Heart right ventricle (tissue), 16 donors: ENCODE data around the gene CTBP2. TPM values are rescaled to one million over a fixed set of nuclear protein-coding genes. Genes with fewer than 3 reads are reported as not detected.

ENCODE experiments used
- ATAC-seq, 8 donors: fragments of 200-7000 bp; cut with Tn5 transposase; one replicate each; pipeline ENCODE4 v1.9.1; 2020; ENCODE audit warnings: mild to moderate bottlenecking in 8 of 8, moderate library complexity in 8 of 8, moderate number of reproducible peaks in 1 of 8
- DNase-seq, 2 donors: peaks; one replicate each; pipeline ENCODE4 v3.0.0-alpha.2; 2020
- H3K27ac ChIP-seq, 10 donors: fragments of 200-600 bp; sonication (generic) in 2 of 10; one replicate each; pipeline versions ENCODE4 v1.5.0 to v1.8.0; 2020 to 2022; ENCODE audit warnings: mild to moderate bottlenecking in 3 of 10
- H3K27me3 ChIP-seq, 7 donors: fragments of 200-600 bp; one replicate each; pipeline ENCODE4 v1.8.0; 2021 to 2022; ENCODE audit warnings: mild to moderate bottlenecking in 2 of 7
- H3K36me3 ChIP-seq, 9 donors: fragments of 200-600 bp; sonication (generic) in 1 of 9; one replicate each; pipeline versions ENCODE4 v1.5.0 to v1.8.0; 2020 to 2022; ENCODE audit warnings: mild to moderate bottlenecking in 2 of 9
- H3K4me1 ChIP-seq, 9 donors: fragments of 200-600 bp; sonication (generic) in 1 of 9; one replicate each; pipeline versions ENCODE4 v1.5.0 to v1.8.0; 2020 to 2022; ENCODE audit warnings: mild to moderate bottlenecking in 4 of 9
- H3K4me3 ChIP-seq, 10 donors: fragments of 200-600 bp; sonication (generic) in 2 of 10; one replicate each; pipeline versions ENCODE4 v1.5.0 to v1.8.0; 2020 to 2022; ENCODE audit warnings: mild to moderate bottlenecking in 7 of 10, moderate library complexity in 2 of 10
- H3K9me3 ChIP-seq, 11 donors: fragments of 200-600 bp in 10 of 11; sonication (generic) in 2 of 11; one replicate each; pipeline versions ENCODE4 v1.5.0 to v1.8.0; 2013 to 2022; ENCODE audit warnings: mild to moderate bottlenecking in 2 of 11, control low read depth in 1 of 11, moderate library complexity in 1 of 11
- WGBS, 2 donors: extraction: QIAGEN DNeasy Blood & Tissue Kit; methylation state at CpG; one replicate each; pipeline ENCODE4 v1.1.7; 2013; ENCODE audit warnings: inconsistent platforms in 1 of 2; 5-methylcytosine and 5-hydroxymethylcytosine counted together
- intact Hi-C, 10 donors: fragments of 100-400 bp; cut with DNase I; formaldehyde crosslinking; loops; one replicate each; pipeline versions ENCODE4 v1.11.1 to v1.14.2; 2022
- polyA plus RNA-seq, 2 donors: library from polyadenylated mRNA; stranded (reverse); fragments of 200-250 nt; gene quantifications; one replicate each; pipeline ENCODE4 v1.2.3, GENCODE V29; 2013
- total RNA-seq, 10 donors: library from RNA; stranded (reverse); fragmentation: NEBNext Ultra II Directional in 3 of 10; extraction: Animal tissue kit (Norgen Biotek cat#: 25700) in 3 of 10; gene quantifications; one replicate each; pipeline versions ENCODE4 v1.2.1 to v1.2.4, GENCODE V29; 2021 to 2023
- TF ChIP-seq, protein P1 (sequence below), 9 donors: fragments of 200-600 bp; sonication (generic) in 2 of 9; IDR thresholded peaks; one replicate each; pipeline versions ENCODE4 v1.5.0 to v1.8.0; 2021 to 2022; ENCODE audit warnings: antibody characterized with exemption in 9 of 9, mild to moderate bottlenecking in 5 of 9, moderate library complexity in 1 of 9
- donor health status: Arrhythmogenic right ventricular cardiomyopathy.
- donor health status: ischemic (EF 13 %, LVEDD 7.1; RV severe dilation, severe dysfunction).
- donor health status: healthy with polysubstance abuse.
- donor health status: DM: no; HTN: yes; CAD: no.
- donor health status: DM: no; HTN: no; CAD: no.
- donor health status: ischemic (EF 25% LVEDD 6.9; RV normal size, moderate dysfunction).
- donor health status: ischemic (EF 25% LVEDD 5.7; RV mildly dilated, moderate dysfunction).
- donor health status: healthy.
- donor health status: DM: yes; HTN: yes; CAD: no.
- donor health status: Ischemic cardiomyopathy.
- donor health status: ischemic (EF 35%, LVEDD 5.7; RV mildly dilated, moderate dysfunction).
- donor health status: nonischemic (EF 11% LVEDD 7.7; RV severe dilation, severe dysfunction).
- donor health status: DM: yes; HTN: yes; CAD: no.
- donor health status: PGD.
- donor health status: ischemic (EF 29% LVEDD 5.4; RV normal size, mild dysfunction).
- donor health status: nonischemic (EF 23%, LVEDD 6.1; RV moderate dilation, normal function).

The CTBP2 gene
- total and polyA plus RNA-seq, 12 donors: 14.7 to 36.2 (median 26.0) TPM

DNA sequence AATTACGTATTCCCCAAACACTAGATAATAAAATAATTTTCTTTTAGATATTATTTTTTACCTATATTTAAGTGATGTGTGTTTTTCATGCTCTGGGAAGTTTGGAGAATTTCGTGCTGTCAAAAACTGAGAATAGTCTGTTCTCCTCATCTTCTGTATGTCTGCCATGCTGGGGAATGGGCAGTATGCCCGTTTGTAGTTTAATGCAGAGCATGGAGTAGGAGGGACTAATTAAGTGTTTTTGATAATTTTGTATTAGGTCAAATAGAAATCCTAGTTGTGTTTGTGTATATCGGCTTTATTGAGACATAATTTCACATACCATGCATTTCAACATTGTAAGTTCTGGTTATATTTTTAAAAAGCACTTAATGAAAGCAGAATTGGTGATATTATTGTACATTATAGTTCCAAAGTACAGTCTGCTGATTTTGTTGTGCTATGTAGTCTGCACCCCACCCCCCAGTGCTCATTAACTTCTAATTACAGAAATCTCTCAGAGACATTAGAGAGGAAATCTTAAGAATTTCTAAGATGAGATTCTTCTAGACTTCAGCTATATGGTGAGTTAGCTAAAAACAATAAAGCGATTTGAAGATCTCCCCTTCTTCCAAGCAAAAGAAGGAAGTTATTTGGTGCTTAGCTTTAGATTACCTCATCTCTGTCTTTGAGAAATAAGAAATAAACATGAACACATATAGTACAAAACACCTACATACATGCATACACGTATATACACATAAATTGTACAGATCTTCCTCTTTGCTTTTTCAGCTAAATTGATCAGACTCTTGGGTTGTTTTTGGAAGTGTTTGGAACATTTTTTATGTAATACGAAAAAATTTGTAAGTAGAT lies 196.3 kb downstream of the CTBP2 start:
- no peaks in the 10 kb centered on the region for H3K27me3 ChIP-seq
- H3K36me3 ChIP-seq: peaks cover 0 to 34% (median 3%) of the 10 kb centered on the region in 9 donors
- TF ChIP-seq, protein P1, sequence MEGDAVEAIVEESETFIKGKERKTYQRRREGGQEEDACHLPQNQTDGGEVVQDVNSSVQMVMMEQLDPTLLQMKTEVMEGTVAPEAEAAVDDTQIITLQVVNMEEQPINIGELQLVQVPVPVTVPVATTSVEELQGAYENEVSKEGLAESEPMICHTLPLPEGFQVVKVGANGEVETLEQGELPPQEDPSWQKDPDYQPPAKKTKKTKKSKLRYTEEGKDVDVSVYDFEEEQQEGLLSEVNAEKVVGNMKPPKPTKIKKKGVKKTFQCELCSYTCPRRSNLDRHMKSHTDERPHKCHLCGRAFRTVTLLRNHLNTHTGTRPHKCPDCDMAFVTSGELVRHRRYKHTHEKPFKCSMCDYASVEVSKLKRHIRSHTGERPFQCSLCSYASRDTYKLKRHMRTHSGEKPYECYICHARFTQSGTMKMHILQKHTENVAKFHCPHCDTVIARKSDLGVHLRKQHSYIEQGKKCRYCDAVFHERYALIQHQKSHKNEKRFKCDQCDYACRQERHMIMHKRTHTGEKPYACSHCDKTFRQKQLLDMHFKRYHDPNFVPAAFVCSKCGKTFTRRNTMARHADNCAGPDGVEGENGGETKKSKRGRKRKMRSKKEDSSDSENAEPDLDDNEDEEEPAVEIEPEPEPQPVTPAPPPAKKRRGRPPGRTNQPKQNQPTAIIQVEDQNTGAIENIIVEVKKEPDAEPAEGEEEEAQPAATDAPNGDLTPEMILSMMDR (IDR thresholded peaks at IDR 0.05): no peak
- DNase-seq: no peak
- intact Hi-C loops: no loop called here
- no peak overlapping the region for H3K27ac ChIP-seq
- peaks cover 0 to 44% (median 13%) of the 10 kb centered on the region in 9 donors for H3K4me1 ChIP-seq
- WGBS, 2 donors: 84 to 86% methylated on average over 7 of the region's 7 CpGs
- H3K4me3 ChIP-seq: no peak overlapping the region
- ATAC-seq: no peak
- no peaks in the 10 kb centered on the region for H3K9me3 ChIP-seq

DNA sequence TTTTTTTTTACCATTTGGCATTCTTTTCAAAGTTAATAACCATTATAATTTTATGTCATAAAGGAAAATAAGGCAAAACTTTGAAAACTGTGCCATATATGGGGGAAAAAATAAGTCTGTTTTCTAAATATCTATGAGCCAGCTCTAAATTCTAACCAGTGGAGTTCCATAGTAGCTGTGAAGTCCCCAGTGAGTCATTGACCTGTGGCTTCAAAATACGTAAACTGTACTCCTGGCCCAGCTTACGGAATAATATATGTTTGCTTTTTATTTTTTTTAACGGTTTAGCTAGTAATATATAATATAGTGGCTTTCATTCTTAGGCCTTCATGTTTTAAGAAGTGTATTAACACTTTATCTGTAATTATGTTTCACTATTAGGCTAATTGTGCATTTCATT lies 197.9 kb downstream of the CTBP2 start:
- ATAC-seq (no peak), DNase-seq (no peak)
- H3K27me3 ChIP-seq: no peaks in the 10 kb centered on the region
- no peaks in the 10 kb centered on the region for H3K9me3 ChIP-seq
- H3K4me3 ChIP-seq: no peak overlapping the region
- no peak overlapping the region for H3K27ac ChIP-seq
- TF ChIP-seq, protein P1 (IDR thresholded peaks at IDR 0.05): no peak
- intact Hi-C loops: no loop called here
- peaks cover 0 to 41% (median 15%) of the 10 kb centered on the region in 9 donors for H3K4me1 ChIP-seq
- 92 to 95% methylated on average over 3 of the region's 3 CpGs for WGBS, 2 donors
- peaks cover 0 to 22% (median 3%) of the 10 kb centered on the region in 9 donors for H3K36me3 ChIP-seq

DNA sequence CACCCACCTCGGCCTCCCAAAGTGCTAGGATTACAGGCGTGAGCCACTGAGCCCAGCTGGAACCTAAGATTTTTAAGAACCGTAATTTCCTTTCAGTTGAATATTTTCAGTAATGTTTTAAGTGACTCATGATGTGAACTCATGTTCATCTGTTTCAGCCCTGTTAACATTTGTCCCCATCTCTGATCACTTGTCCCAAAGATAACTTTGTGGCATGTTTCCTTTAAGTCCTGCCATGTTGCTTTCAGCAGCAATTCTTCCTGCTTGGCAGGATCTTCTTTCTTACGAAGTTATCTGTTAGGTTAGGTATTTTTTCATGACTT lies 199.2 kb downstream of the CTBP2 start:
- TF ChIP-seq, protein P1 (IDR thresholded peaks at IDR 0.05): no peak
- peaks cover 0 to 9% (median 0%) of the 10 kb centered on the region in 9 donors for H3K36me3 ChIP-seq
- no peaks in the 10 kb centered on the region for H3K9me3 ChIP-seq
- DNase-seq (no peak), ATAC-seq (no peak)
- H3K4me3 ChIP-seq: no peak overlapping the region
- no peaks in the 10 kb centered on the region for H3K27me3 ChIP-seq
- H3K27ac ChIP-seq: no peak overlapping the region
- WGBS, 2 donors: 72% methylated on average over 4 of the region's 4 CpGs
- peaks cover 0 to 52% (median 28%) of the 10 kb centered on the region in 9 donors for H3K4me1 ChIP-seq
- intact Hi-C loops: no loop called here

DNA sequence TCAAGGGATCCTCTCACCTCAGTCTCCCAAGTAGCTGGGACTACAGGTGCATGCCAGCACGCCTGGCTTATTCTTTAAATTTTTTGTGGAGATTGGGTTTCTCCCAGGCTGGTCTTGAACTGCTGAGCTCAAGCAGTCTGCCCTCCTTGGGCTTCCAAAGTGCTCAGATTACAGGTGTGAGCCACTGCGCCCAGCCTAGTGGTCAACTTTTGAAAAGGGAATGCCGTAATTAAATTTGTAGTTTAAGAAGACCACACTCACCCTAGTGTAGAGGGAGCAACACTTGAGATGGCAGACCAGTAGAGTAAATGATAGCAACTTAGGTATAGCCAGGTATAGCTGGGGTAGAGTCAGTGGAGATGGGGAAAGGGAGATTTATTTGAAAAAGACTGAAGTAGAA lies 200.8 kb downstream of the CTBP2 start:
- DNase-seq (no peak), ATAC-seq (no peak)
- H3K4me1 ChIP-seq: peaks cover 0 to 61% (median 40%) of the 10 kb centered on the region in 9 donors
- intact Hi-C loops: no loop called here
- TF ChIP-seq, protein P1 (IDR thresholded peaks at IDR 0.05): no peak
- no peak overlapping the region for H3K4me3 ChIP-seq
- no peaks in the 10 kb centered on the region for H3K9me3 ChIP-seq
- H3K27me3 ChIP-seq: no peaks in the 10 kb centered on the region
- no peak overlapping the region for H3K27ac ChIP-seq
- WGBS, 2 donors: 95 to 97% methylated on average over 3 of the region's 3 CpGs
- peaks cover 0 to 4% (median 0%) of the 10 kb centered on the region in 9 donors for H3K36me3 ChIP-seq
